ENCODE data around the gene SSNA1. TPM values are rescaled to one million over a fixed set of nuclear protein-coding genes. Genes with fewer than 3 reads are reported as not detected.

SSNA1 gene
- total RNA-seq, 4 donors from 2014 or later = 58.2 to 99.5 (median 76.7) TPM

- Histone ChIP-seq H3K36me3 (no peaks in the 10 kb centered on the region), H3K4me3 (no peak overlapping the region), H3K9me3 (no peaks in the 10 kb centered on the region), H3K27me3 (peaks cover 0 to 87% (median 48%) of the 10 kb centered on the region in 4 donors), H3K27ac (replicated peaks in 1 of 4) (no peak overlapping the region), H3K4me1 (peaks cover 0 to 19% (median 11%) of the 10 kb centered on the region in 4 donors)
- TF ChIP-seq POLR2A (IDR thresholded peaks at IDR 0.05; ENCODE audit: low read depth) = no peak
- DNase-seq (ENCODE audit: extremely low spot score) = no peak
- WGBS = 57% methylated on average over 13 of the region's 31 CpGs
- intact Hi-C loops (cut with DNase I) = no loop called here
Observed at GRCh38 chr9:137229903-137230704, 41.6 kb downstream of the SSNA1 start.

DNA sequence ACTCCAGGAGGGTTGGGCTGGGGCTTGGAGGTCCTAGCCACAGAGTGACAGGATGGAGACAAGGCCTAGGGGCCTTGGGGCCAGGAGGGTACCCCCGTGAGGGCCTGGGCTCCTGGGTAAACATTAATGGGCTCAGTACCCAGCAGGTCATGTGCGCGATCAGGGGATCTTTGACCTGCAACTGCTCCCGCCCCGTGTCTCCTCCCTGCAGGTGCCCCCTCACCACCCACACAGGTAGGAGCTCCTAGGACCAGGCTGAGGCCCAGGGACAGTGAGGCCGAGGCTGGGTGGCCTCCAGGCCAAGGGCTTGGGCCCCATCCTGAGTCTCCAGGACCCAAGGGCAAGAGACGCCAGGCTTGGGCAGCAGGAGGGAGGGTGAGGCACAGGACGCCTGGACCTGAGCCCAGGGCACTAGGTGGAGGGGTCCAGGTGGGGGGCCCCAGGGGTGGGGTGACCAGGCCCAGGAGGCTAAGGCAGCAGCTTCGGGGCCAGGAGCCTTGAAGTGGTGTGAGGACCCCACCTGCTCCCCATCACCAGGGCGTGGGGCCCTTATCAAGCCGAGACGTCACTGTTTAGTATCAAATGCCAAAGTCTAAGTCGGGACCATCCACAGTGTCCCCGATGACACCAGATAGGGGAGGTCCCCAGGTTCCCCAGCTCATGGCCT lies 42.4 kb downstream of the SSNA1 start, which contains the start of gene SLC34A3:
SLC34A3 (plus strand) TSS at position 197 of the 667 bp plus-strand sequence. CDS start 802 bp downstream, outside the sequence.
- no peak within 1 kb of the TSS for H3K27ac ChIP-seq (replicated peaks in 1 of 4)
- H3K27me3 ChIP-seq = peaks cover 0 to 88% (median 48%) of the 10 kb centered on the region in 4 donors
- H3K9me3 ChIP-seq = no peaks in the 10 kb centered on the region
- H3K4me1 ChIP-seq = peaks cover 3 to 26% (median 17%) of the 10 kb centered on the region in 4 donors
- H3K4me3 ChIP-seq = no peak within 1 kb of the TSS
- TF ChIP-seq POLR2AphosphoS5 (IDR thresholded peaks at IDR 0.05) = no peak
- TF ChIP-seq, protein P1, sequence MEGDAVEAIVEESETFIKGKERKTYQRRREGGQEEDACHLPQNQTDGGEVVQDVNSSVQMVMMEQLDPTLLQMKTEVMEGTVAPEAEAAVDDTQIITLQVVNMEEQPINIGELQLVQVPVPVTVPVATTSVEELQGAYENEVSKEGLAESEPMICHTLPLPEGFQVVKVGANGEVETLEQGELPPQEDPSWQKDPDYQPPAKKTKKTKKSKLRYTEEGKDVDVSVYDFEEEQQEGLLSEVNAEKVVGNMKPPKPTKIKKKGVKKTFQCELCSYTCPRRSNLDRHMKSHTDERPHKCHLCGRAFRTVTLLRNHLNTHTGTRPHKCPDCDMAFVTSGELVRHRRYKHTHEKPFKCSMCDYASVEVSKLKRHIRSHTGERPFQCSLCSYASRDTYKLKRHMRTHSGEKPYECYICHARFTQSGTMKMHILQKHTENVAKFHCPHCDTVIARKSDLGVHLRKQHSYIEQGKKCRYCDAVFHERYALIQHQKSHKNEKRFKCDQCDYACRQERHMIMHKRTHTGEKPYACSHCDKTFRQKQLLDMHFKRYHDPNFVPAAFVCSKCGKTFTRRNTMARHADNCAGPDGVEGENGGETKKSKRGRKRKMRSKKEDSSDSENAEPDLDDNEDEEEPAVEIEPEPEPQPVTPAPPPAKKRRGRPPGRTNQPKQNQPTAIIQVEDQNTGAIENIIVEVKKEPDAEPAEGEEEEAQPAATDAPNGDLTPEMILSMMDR (IDR thresholded peaks at IDR 0.05) = no peak
- no peak for TF ChIP-seq EP300 (IDR thresholded peaks at IDR 0.05)
- TF ChIP-seq POLR2A (IDR thresholded peaks at IDR 0.05; ENCODE audit: low read depth) = no peak
- intact Hi-C loops (cut with DNase I) = no loop called here
- H3K36me3 ChIP-seq = no peaks in the 10 kb centered on the region
- DNase-seq (ENCODE audit: extremely low spot score) = no peak
- 73% methylated on average over 2 of the region's 14 CpGs for WGBS

DNA sequence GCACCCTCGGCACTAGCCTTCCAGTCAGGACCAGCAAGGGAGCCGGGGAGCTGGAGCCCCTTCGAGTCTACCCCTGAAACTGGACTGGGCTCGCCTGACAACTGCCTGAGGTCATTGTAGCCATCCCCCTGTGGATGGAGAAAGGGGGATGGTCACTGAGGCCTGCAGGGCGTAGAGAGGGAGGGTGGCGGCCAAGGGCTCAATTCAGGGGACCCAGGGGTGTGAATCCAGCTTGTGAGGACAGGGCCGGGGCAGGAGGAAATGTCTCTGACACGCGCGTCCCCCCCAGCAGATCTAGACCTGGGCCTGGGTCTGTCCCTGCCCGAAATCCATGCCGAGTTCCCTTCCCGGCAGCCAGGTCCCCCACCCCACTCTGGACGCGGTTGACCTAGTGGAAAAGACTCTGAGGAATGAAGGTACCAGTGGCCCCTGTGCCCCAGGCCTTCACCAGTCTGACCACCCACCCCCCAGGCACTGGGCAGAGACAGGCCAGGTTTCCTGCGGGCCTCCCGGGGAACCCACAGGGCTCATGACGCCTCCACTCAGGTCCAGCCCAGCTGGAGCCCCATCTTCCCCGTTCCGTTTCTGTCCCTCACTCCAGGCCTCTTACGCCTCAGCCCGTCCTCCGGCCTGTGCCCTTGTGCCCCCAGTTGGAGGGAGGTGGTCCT lies 43.0 kb downstream of the SSNA1 start:
- H3K9me3 ChIP-seq = no peaks in the 10 kb centered on the region
- peaks cover 0 to 88% (median 48%) of the 10 kb centered on the region in 4 donors for H3K27me3 ChIP-seq
- TF ChIP-seq EP300 (IDR thresholded peaks at IDR 0.05) (no peak), POLR2A (IDR thresholded peaks at IDR 0.05; ENCODE audit: low read depth) (no peak), POLR2AphosphoS5 (IDR thresholded peaks at IDR 0.05) (no peak)
- TF ChIP-seq, protein P1 (IDR thresholded peaks at IDR 0.05) = no peak
- H3K4me3 ChIP-seq = no peak overlapping the region
- no peaks in the 10 kb centered on the region for H3K36me3 ChIP-seq
- WGBS = 89% methylated on average over 17 of the region's 23 CpGs
- no peak overlapping the region for H3K27ac ChIP-seq (replicated peaks in 1 of 4)
- DNase-seq (ENCODE audit: extremely low spot score) = no peak
- peaks cover 10 to 33% (median 24%) of the 10 kb centered on the region in 4 donors for H3K4me1 ChIP-seq
- intact Hi-C loops (cut with DNase I) = no loop called here

DNA sequence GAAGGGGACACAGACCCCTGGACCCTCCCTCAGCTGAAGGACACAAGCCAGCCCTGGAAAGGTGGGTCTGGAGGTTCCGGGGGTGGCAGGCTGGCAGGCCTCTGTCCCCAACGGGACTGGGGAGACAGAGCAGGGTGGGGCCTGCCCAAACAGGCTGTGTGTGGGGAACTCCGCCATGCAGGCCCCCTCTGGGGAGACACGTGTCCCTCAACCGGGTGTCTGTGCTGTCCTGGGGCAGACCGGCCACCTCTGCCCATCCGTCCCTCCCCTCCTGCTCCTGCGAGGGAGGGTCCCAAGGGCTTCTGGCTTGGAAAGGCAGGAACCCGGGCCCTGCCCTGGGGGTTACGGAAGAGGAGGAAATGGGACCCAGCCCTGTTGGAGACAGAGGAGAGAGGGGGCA lies 43.6 kb downstream of the SSNA1 start:
- no peaks in the 10 kb centered on the region for H3K36me3 ChIP-seq
- TF ChIP-seq, protein P1 (IDR thresholded peaks at IDR 0.05) = no peak
- WGBS = 40% methylated on average over 2 of the region's 10 CpGs
- no peaks in the 10 kb centered on the region for H3K9me3 ChIP-seq
- H3K27me3 ChIP-seq = peaks cover 0 to 82% (median 47%) of the 10 kb centered on the region in 4 donors
- H3K4me3 ChIP-seq = no peak overlapping the region
- DNase-seq (ENCODE audit: extremely low spot score) = no peak
- peaks cover 16 to 38% (median 28%) of the 10 kb centered on the region in 4 donors for H3K4me1 ChIP-seq
- H3K27ac ChIP-seq (replicated peaks in 1 of 4) = no peak overlapping the region
- intact Hi-C loops (cut with DNase I) = no loop called here

GRCh38 chr9:137232510-137232909 lies 44.0 kb downstream of the SSNA1 start:
- TF ChIP-seq POLR2A (IDR thresholded peaks at IDR 0.05; ENCODE audit: low read depth) (no peak), POLR2AphosphoS5 (IDR thresholded peaks at IDR 0.05) (no peak), EP300 (IDR thresholded peaks at IDR 0.05) (no peak)
- TF ChIP-seq, protein P1 (IDR thresholded peaks at IDR 0.05) = no peak

More at GRCh38 chr9:137232510-137232909, 44.0 kb downstream of the SSNA1 start:
- peaks cover 0 to 78% (median 45%) of the 10 kb centered on the region in 4 donors for H3K27me3 ChIP-seq
- no peak overlapping the region for H3K4me3 ChIP-seq
- no peaks in the 10 kb centered on the region for H3K9me3 ChIP-seq
- no peak overlapping the region for H3K27ac ChIP-seq (replicated peaks in 1 of 4)
- no peaks in the 10 kb centered on the region for H3K36me3 ChIP-seq
- peaks cover 19 to 38% (median 27%) of the 10 kb centered on the region in 4 donors for H3K4me1 ChIP-seq
- 56% methylated on average over 9 of the region's 24 CpGs for WGBS
- intact Hi-C loops (cut with DNase I) = no loop called here
- no peak for DNase-seq (ENCODE audit: extremely low spot score)
